G401.6 (cell line): Measurements from ENCODE around the gene APLP1.
A peak's percentile ranks its signal among the peaks of the same experiment; 100 is the strongest.

Source experiments
- FAIRE-seq: peaks from 2 replicates; lab custom pipeline; 2012; peaks lifted over from hg19 to GRCh38; lab: Jason Lieb, UNC

Gene APLP1

DNA sequence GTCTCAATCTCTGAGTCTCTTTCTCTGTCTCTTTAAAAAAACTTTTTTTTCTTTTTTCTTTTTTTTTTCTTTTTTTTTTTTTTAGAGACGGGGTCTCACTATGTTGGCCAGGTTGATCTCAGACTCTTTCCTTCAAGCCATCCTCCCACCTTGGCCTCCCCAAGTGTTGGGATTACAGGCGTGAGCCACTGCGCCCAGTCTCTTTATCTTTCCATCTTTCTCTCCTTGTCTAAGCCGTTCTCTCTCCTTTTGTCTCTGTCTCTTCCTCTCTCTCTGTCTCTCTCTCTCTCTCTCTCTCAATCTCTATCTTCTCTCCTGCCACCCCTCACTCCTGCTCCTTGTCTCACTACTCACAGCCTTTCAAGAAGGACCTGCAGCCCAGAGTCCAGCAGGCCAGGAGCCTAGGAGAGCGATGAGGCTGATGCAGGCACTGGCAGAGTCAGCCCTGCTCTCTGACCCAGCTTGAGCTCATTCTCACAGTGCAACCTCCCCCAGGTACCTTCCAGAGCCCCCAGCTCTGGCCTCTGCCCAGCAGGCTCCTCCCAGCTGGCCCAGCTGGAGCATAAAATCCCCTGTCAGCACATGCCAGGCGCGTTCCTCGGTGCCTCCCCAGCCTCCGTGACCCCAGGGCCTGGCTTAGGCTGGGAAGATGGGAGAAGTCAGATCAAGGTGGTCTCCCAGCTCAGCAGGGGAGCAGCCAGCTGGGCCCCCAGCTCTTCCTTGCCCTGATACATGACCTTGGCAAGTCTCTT lies 16.2 kb upstream of the APLP1 start, which contains the start of gene NPHS1:
Gene NPHS1, minus strand, starts transcription at position 476 of the 752 bp plus-strand sequence. CDS start 667 bp downstream, outside the sequence.
- peak; percentile 17 for FAIRE-seq

DNA sequence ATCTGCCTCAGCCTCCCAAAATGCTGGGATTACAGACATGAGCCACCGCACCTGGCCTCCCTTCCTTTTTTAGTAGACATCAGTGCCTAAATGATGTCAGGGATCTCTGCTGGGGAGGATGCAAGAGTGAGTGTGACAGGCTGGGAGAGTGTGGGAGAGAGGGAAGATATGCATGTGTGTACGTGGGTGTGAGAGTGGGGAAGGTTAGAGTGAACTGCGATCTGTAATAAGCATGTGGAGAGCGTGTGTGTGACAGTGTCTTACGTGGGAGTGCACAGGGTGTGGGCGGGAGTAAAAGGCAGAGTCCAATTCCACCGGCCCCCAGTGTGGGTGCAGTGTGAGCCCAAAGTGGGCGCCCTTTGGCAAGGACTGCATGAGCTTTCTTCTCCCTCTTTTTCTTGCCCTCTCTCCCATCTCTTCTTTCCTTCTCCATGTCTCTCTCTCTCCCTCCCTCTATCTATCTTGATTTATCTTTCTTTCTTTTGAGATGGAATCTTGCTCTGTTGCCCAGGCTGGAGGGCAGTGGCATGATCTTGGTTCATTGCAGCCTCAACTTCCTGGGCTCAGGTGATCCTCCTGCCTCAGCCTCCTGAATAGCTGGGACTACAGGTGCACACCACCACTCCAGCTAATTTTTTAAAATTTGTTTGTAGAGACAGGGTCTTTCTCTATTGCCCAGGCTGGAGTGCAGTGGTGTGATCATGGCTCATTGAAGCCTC lies 15.2 kb upstream of the APLP1 start:
- FAIRE-seq: no peak

- FAIRE-seq: no peak
These were observed 11.7 kb upstream of the APLP1 start, which contains the start of gene KIRREL2 for GRCh38 chr19:35856546-35857149. Gene KIRREL2, plus strand, starts transcription at chr19:35856911. Its CDS starts 209 bp downstream, at chr19:35857120.

- no peak for FAIRE-seq
These were observed 10.1 kb upstream of the APLP1 start for GRCh38 chr19:35858311-35858710.

- FAIRE-seq: no peak
These were observed 9.0 kb upstream of the APLP1 start for GRCh38 chr19:35859414-35859813.

DNA sequence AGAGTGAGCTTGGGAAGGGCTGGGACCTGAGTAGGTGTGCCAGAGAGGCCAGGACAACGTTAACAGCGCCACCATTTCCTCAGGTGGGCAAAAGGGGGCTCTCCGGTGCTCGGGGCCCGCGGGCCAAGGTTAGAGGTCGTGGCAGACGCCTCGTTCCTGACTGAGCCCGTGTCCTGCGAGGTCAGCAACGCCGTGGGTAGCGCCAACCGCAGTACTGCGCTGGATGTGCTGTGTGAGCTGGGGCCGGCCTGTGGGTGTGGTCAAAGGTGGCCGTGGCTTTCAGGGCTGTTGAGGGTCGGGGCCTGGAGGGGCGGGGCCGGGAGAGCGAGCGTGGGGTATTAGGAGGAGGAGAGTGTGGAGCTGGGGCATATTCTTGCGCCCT lies 7.9 kb upstream of the APLP1 start:
- no peak for FAIRE-seq

DNA sequence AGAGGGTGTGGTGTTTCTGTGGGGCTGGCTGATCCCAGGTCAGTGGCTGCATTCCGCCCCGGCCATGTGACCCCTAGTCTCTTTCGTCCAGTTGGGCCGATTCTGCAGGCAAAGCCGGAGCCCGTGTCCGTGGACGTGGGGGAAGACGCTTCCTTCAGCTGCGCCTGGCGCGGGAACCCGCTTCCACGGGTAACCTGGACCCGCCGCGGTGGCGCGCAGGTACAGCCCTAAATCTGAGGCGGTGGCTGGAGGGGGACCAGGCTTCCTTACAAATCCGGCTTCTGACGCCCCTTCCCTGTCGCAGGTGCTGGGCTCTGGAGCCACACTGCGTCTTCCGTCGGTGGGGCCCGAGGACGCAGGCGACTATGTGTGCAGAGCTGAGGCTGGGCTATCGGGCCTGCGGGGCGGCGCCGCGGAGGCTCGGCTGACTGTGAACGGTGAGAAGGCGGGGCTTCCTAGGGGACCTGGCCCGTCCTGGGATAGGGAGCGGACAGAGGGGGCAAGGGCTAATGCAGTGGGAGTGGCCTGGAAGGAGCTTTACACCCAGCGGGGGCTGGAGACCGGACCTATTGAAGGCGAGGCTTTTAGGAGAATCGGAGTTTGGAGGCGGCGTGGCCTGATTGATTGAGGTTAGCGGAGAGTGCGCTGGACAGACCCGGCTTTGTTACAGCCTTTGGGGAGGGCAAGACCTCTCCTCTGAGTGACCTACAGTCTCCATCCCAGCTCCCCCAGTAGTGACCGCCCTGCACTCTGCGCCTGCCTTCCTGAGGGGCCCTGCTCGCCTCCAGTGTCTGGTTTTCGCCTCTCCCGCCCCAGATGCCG lies 7.3 kb upstream of the APLP1 start:
- no peak for FAIRE-seq

- FAIRE-seq: no peak
These were observed 6.7 kb upstream of the APLP1 start for GRCh38 chr19:35861640-35862160.

DNA sequence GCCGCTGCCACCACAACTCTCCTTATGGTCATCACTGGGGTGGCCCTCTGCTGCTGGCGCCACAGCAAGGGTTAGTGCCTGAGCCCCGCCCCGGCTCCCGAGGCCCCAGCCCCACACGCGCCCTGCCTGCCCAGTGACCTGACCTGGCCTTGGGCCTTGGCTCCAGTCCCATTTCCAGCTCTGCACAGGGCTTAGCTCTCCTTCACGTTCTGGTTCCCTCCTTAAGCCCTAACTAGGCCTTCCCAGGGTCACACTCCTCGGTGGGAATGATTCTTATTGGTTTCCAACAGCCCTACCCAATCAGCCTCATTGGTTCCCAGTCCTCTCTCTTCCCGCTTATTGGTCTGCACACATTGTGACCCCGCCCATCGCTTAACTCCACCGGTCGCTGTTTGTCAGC lies 5.8 kb upstream of the APLP1 start:
- no peak for FAIRE-seq

DNA sequence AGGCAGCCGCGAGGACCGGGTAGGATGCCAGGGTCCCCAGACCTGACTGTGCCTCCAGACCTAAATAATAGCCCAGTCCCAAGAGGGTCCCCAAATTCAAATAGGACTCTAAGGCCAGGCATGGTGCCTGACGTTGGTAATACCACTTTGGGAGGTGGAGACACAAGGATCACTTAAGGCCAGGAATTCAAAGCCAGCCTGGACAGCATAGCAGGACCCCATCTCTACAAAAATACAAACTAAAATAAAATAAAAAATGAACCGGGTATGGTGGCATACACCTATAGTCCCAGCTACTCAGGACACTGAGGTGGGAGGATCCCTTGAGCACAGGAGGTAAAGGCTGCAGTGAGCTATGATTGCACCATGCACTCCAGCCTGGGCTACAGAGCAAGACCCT lies 5.4 kb upstream of the APLP1 start:
- FAIRE-seq: no peak

- no peak for FAIRE-seq
These were observed 501 bp downstream of the APLP1 start for GRCh38 chr19:35868823-35869326.

DNA sequence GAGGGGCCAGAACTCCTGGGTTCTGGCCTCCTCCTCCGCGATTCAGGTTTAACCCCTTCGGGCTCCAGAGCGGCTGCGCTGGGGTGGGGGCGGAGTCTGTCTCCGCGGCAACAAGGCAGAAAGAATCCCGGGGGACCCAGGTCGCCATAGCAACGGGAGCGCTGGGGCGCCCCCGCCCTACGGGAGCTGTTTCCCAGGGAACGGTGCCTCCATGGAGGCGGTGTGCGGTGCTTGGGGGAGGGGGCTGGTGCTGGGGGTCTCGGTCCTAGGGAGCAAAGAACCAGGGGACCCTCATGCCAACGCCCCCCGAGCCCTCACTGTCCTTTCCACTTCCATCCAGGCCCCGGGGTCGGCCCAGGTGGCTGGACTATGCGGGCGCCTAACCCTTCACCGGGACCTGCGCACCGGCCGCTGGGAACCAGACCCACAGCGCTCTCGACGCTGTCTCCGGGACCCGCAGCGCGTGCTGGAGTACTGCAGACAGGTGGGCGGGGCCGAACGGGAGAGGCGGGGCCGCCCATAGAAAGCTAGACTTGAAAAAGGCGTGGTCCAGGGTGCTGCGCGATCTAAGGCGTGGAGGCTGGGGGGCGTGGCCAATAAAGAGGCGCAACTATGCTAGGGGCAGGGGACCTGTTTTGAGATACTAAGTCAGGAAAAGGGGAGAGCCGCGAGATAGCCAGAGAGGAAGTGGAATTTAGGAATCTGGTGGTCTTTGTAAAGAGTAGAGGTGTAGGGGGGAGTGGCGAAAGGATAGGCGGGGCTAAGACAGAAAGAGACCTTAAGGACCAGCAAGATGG lies 1.2 kb downstream of the APLP1 start:
- FAIRE-seq: peak; percentile 92

- peak; percentile 97 for FAIRE-seq
These were observed 1.9 kb downstream of the APLP1 start for GRCh38 chr19:35870124-35870736.

DNA sequence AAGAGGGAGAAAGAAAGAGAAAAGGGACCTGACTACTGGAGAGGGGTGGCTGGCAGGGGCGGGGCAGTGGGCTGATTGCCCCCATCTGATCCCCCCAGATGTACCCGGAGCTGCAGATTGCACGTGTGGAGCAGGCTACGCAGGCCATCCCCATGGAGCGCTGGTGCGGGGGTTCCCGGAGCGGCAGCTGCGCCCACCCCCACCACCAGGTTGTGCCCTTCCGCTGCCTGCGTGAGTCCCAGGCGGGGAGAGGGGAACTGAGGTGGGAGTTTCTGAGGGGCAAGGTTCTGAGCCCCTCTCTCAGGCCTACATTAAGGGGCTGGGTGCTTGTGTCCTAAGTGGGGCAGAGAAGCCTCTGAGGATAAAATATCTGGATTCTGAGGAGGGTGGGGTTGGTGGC lies 2.4 kb downstream of the APLP1 start:
- no peak for FAIRE-seq

DNA sequence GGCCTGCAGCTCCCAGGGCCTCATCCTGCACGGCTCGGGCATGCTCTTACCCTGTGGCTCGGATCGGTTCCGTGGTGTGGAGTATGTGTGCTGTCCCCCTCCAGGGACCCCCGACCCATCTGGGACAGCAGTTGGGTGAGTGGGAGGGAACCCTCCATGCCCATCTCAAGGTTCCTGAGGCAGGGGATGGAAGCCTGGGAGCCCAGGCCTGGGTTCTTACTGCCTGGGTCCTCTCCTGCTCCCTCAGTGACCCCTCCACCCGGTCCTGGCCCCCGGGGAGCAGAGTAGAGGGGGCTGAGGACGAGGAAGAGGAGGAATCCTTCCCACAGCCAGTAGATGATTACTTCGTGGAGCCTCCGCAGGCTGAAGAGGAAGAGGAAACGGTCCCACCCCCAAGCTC lies 3.2 kb downstream of the APLP1 start:
- no peak for FAIRE-seq

DNA sequence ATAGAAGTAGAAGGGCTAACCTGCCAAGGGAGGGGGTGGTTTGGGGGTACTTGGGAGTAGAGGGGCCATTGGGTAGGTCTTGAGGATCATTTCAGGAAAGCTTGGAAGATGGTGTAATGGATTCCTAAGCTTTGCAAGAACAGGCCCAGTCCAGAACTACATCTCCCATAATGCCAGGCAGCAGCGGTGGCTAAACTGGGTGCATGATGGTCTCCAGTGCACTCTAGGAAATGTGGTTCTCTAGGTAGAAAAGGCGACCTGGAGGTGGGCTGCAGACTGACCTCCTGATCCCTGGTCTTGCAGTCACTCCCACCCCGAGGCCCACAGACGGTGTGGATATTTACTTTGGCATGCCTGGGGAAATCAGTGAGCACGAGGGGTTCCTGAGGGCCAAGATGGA lies 3.8 kb downstream of the APLP1 start:
- FAIRE-seq: no peak

DNA sequence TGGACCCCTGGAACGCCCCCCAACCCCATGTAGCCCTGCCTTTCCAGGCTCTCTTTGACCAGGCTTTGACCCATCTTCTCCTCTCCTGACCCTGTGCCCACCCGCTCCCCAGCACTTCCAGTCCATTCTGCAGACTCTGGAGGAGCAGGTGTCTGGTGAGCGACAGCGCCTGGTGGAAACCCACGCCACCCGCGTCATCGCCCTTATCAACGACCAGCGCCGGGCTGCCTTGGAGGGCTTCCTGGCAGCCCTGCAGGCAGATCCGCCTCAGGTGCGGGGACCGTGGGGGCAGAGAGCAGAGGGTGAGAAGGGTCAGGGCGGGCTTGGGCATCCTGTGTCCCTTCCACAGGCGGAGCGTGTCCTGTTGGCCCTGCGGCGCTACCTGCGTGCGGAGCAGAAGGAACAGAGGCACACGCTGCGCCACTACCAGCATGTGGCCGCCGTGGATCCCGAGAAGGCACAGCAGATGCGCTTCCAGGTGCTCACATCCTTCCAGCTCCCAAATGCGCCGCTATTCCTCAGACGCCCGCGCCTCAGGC lies 6.1 kb downstream of the APLP1 start:
- FAIRE-seq: no peak

- FAIRE-seq: no peak
These were observed 10.7 kb downstream of the APLP1 start for GRCh38 chr19:35879068-35879467.

GRCh38 chr19:35879770-35880317 lies 11.5 kb downstream of the APLP1 start:
- peak; percentile 77 for FAIRE-seq
